Suprapubic skin (tissue), 3 donors: ENCODE data around the gene PDIK1L.

Experiments used
- EP300 ChIP-seq: sonication (generic); formaldehyde crosslinking; IDR thresholded peaks from one replicate; pipeline ENCODE4 v1.6.1; 2017; ENCODE audit warnings: antibody characterized with exemption
- TF ChIP-seq, protein P1 (sequence below), 2 donors: fragments of 200-600 bp in 1 of 2; fragments of 450-650 bp in 1 of 2; sonication (generic) in 1 of 2; IDR thresholded peaks; one replicate each; pipeline ENCODE4 v1.5.1; 2016 to 2019; ENCODE audit warnings: antibody characterized with exemption in 2 of 2, mild to moderate bottlenecking in 1 of 2, moderate library complexity in 1 of 2

DNA sequence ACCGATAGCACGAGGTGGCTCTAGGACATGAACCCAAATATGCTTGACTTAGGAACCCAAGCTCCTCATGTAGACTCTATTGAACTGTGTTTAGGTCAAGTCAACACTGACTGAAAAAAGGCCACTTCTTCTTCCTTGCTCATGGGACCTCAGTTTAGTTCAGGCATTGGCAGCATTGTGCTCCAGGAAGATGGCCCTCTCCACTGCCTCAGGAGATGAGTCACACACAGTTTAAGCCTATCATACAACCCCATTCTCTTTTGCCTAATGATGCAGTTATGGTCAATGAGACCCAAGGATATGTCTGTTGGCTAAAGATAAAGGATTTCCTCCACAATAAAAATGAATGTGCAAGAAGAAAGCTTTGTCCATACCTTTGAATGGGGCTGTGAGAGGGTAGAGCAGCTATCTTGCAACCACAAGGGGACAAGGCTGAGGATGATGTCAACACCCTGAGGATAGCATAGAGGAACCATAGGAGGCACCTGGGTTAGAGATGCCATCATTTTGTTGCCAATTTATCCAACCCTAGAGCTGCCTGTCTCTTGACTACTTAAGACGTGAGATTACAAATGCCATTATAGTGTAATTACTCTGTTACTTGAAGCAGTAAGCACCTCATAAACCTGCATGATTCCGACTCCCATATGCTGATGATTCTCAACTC lies 41.2 kb upstream of the PDIK1L start:
- TF ChIP-seq, protein P1, sequence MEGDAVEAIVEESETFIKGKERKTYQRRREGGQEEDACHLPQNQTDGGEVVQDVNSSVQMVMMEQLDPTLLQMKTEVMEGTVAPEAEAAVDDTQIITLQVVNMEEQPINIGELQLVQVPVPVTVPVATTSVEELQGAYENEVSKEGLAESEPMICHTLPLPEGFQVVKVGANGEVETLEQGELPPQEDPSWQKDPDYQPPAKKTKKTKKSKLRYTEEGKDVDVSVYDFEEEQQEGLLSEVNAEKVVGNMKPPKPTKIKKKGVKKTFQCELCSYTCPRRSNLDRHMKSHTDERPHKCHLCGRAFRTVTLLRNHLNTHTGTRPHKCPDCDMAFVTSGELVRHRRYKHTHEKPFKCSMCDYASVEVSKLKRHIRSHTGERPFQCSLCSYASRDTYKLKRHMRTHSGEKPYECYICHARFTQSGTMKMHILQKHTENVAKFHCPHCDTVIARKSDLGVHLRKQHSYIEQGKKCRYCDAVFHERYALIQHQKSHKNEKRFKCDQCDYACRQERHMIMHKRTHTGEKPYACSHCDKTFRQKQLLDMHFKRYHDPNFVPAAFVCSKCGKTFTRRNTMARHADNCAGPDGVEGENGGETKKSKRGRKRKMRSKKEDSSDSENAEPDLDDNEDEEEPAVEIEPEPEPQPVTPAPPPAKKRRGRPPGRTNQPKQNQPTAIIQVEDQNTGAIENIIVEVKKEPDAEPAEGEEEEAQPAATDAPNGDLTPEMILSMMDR (IDR thresholded peaks at IDR 0.05): no peak
- TF ChIP-seq EP300: no peak
